HG03060 (cell line): ENCODE measurements around the gene DAPK1.
A peak's percentile ranks its signal among the peaks of the same experiment; 100 is the strongest.
"Not testable (repeated sequence)": the region's sequence is repeated elsewhere in the genome, so short reads cannot be mapped to it uniquely, and the experiment has no call there.

ENCODE experiments used
- ATAC-seq: cut with Tn5 transposase; IDR thresholded peaks from one replicate; pipeline ENCODE4 v1.9.1; 2021; ENCODE audit warnings: low read depth, moderate number of reproducible peaks; ENCODE audit not compliant: unreplicated experiment

DAPK1 gene

DNA sequence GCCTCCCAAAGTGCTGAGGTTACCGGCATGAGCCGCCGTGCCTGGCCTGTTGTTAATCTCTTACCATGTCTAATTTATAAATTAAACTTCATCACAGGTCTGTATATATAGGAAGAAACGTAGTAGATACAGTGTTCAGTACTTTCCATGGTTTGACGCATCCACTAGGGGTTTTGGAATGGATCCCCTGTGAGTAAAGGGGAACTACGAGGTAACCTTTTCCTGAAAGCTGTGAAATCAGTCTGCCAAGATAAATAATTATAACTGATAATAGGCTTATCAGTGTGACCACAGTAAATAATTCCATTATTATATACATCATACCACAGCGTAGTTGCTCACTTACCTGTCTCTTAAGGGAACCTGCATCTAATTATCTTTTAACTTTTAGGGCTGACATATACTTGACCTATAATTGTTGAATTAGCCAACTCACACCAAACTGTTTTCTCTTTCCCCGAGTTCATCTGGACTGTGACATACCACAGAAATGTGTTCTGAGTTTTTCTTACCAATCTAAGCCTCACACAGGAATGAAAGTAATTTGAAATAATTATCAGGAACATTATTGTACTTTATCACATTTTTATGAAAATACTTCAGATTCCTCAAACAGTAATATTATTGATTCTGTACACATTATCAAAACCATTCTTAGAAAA is 42.9 kb downstream of the DAPK1 start:
- ATAC-seq: no peak

- no peak for ATAC-seq
Measured at GRCh38 chr9:87541663-87542062, 44.0 kb downstream of the DAPK1 start.

DNA sequence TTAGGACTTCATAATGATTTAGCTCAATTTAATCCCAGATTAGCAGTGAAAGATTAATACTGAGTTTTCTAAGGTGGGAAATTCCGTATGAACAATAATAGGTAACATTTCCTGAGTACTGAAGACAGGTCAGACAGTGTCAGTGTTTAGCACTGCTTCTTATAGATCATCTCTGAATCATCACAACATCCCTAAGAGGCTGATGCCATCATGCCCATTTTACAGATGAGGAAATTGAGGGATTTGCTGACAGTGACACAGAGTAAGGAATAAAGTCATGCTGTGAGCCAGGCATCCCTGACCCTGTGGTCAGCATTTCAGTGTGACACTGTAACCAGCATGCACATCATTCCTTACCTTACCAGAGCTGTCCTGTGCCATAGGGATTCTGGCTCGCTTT is 44.5 kb downstream of the DAPK1 start:
- ATAC-seq: no peak

- ATAC-seq: no peak
Measured at GRCh38 chr9:87543251-87543650, 45.6 kb downstream of the DAPK1 start.

GRCh38 chr9:87545858-87546257 is 48.2 kb downstream of the DAPK1 start:
- no peak for ATAC-seq

DNA sequence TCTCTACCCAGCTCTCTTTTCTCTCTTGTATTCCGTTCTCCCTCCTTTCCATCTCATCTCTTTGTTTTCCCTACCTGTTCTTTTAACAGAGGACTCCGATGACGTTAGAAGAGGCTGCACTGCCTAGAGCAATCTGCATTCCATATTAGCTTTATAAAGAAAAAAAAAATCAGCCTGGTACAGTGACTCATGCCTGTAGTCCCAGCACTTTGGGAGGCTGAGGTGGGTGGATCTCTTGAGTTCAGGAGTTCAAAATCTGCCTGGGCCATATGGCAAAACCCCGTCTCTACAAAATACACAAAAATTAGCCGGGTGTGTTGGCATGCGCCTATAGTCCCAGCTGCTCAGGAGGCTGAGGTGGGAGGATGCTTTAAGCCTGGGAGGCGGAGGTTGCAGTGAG is 49.0 kb downstream of the DAPK1 start:
- ATAC-seq: no peak

- no peak for ATAC-seq
Measured at GRCh38 chr9:87547671-87548081, 50.0 kb downstream of the DAPK1 start.

- ATAC-seq: no peak
Measured at GRCh38 chr9:87548159-87548558, 50.5 kb downstream of the DAPK1 start.

DNA sequence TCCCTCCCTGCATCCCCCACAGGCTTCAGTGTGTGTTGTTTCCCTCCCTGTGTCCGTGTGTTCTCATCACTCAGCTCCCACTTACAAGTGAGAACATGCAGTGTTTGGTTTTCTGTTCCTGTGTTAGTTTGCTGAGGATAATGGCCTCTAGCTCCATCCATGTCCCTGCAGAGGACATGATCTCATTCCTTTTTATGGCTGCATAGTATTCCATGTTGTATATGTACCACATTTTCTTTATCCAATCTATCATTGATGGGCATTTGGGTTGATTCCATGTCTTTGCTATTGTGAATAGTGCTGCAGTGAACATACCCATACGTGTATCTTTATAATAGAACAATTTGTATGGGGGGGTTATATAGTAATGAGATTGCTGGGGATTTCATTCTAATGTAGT is 51.4 kb downstream of the DAPK1 start:
- ATAC-seq: not testable (repeated sequence)

DNA sequence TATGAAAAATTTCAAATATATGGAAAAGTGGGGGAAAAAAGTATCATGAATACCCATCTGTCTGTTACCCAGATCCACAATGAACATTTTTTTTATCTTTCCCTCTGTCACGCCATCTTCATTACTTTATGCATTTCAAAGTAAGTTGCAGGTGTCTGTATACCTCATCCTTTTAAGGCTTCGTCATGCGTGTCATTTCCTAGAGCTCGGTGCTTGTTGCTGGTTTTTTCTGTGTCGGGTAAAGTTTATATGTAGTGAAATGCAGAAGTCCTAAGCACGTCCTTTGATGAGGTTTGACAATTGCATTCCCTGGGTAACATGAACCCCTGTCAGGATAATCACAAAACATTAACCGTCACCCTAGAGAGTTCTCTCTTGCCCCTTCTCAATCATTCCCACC is 52.1 kb downstream of the DAPK1 start:
- no peak for ATAC-seq

DNA sequence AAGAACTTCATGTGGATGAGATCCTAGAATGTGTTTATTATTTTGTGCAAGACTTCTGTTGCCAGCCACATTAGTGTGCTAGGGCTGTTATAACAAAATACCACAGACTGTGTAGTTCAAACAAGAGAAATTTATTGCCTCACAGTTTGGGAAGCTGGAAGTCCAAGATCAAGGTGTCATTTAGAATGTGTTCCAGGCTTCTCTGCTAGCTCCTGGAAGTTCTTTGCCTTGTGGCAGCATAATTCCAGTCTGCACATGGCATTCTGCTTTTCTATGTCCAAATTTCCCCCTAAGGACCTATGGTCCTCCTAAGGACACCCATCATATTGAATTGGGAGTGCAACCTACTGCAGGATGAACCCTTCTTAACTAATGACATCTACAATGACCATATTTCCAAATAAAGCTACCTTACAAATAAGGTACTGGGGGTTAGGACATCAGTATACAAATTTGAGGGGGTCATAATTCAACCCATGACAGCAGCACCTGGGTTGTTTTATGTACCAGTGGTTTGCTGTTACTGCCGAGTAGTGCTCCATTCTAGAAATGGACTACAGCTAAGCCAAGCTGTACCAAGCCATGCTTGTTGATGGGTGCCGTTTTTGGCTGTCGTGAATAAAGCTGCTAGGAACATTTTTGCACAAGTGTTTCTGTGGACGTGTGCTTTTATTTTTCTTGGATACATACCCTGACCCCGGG is 52.7 kb downstream of the DAPK1 start:
- ATAC-seq: no peak

DNA sequence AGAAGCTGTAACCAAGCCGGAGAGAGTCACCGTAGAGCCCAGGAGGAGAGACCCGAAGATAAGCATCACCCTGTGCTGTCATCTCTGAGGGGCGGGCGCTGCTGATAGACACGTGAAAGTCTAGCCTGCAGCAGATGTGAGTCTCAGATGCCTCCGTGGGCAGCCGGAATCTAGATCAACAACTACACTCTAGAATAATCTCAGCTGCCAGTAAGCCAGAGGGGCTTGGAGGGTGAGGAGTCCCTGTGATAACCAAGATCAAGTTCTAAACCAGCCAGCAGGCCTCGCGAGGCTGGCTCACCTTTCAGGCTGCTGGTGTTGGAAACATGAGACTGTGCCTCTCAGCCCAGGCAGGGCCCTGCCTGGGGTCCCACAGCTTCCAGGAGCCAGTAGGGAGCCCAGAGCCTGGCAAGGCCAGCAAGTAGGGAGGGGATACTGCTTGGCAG is 54.1 kb downstream of the DAPK1 start:
- ATAC-seq: no peak

DNA sequence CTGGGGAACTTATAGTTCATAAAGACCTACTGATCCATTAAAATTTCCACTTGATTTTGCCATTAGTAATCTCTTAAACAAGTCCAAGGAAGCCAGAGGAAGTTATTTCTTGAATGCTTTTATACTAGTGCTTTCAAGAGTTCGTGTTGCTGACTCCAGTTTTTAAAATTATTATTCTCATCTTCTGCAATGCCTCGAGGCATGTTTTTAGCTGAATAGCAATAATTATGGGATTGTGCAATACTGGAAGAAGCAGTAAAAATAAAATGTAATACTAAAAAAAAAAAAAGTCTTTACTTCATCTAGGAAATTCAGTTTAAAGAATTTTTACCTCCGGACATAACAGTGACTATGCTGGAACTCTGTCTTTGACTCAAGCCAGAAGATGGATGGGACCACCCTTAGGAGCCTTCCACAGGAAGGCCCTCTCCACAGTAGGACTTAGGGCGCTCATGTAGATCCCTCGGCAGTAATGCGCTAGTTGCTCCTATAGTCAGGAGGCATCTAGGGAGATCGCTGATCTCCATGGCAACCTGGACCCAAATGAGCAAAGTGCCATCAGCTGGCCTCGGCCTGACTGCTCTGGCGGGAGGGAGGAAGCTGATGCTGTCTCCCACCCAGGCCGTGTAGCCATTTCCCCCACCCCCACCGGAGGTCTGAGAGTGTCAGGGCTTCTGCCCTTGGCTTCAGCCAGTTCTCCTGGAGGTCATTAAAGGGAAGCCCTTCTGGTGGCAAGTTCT is 56.7 kb downstream of the DAPK1 start:
- ATAC-seq: no peak

GRCh38 chr9:87554976-87555375 is 57.3 kb downstream of the DAPK1 start:
- ATAC-seq: no peak

- ATAC-seq: peak; percentile 33
Measured at GRCh38 chr9:87556039-87556438, 58.4 kb downstream of the DAPK1 start.

GRCh38 chr9:87556821-87557220 is 59.2 kb downstream of the DAPK1 start:
- no peak for ATAC-seq

DNA sequence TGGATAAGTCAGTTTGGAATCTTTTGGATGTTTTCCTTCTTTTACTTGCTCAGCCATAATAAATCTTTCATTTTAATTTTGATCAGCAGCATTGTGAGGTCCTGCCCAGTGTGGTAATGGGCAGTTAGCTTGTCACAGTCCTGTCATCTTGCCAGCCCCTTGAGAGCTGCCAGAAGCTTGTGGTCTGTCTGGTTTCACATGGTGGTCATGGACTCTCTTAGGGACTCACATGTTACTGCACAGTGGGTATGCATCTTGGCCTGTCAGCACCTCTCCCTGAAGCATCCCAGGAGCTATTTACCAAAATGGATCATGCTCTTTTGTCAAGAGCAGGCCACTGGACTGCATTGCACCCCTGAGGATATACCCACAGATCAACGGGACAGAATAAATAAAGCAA is 60.3 kb downstream of the DAPK1 start:
- no peak for ATAC-seq

- no peak for ATAC-seq
Measured at GRCh38 chr9:87558606-87559190, 61.0 kb downstream of the DAPK1 start.

DNA sequence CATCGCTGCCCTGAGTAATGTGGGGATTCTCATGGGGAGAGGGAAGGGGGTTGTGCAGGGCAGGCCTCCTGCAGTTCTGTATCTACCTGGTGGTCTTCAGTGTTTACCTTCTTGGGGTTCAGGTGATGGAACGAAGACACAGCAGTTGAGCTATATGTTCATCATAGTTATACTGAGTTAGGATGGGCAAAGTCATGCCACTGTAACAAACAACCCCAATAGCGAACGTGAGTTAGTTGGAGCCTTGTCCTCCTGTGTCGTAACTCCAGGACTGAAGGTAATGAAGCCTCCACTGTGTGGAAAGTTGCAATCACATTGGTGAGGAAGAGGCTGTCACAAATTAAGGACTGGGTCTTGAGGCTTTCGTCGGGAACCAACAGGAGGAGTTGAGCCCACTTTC is 64.4 kb downstream of the DAPK1 start:
- ATAC-seq: no peak

DNA sequence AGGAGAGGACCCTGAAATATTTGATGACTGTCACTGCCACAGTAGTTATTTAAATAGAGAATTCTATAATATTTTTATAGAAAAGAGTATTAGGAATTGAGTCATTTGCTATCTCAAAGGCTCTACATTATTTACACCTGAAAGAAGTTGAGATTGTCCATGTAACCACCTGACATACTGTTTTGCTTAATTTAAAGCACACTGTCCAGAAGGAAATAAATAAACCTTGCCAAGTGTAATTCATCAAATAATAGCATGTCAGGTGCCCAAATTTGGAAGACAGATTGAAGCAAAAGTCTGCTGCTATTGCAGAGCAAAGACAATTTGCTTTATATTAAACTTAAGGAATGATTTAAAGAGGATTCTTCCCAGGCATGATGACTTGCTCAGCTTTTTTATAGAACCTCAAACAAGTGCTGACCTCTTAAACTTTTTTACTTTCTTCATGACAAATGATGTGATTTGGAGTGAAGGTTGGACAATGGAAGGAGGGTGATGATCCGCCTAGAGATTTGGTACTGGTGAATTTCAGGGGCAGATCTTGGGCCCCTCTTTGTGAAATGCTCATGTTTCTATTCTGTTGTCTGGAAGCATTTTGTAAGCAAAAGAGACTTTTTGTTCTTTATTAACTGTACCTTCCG is 65.0 kb downstream of the DAPK1 start:
- no peak for ATAC-seq

GRCh38 chr9:87564111-87564510 is 66.4 kb downstream of the DAPK1 start:
- ATAC-seq: no peak
